Lower leg skin (tissue), 3 donors: ENCODE data around the gene AQP12A.
"Not testable (repeated sequence)": the region's sequence is repeated elsewhere in the genome, so short reads cannot be mapped to it uniquely, and the experiment has no call there.

ENCODE experiments used
- CTCF ChIP-seq, 3 donors: fragments of 450-650 bp; IDR thresholded peaks; one replicate each; pipeline ENCODE4 v1.5.1; 2016; ENCODE audit warnings: antibody characterized with exemption in 3 of 3, mild to moderate bottlenecking in 3 of 3, moderate library complexity in 2 of 3
- POLR2A ChIP-seq, 2 donors: fragments of 450-650 bp; IDR thresholded peaks; one replicate each; pipeline ENCODE4 v1.6.1; 2016 to 2017; ENCODE audit warnings: antibody characterized with exemption in 2 of 2, mild to moderate bottlenecking in 1 of 2, moderate library complexity in 1 of 2

- not testable (repeated sequence) for TF ChIP-seq CTCF, POLR2A (IDR thresholded peaks at IDR 0.05)
Measured at GRCh38 chr2:240674461-240675184, 17.0 kb upstream of the AQP12A start.
